GM12891 (cell line): ENCODE data around the gene ABHD3.
A peak's percentile ranks its signal among the peaks of the same experiment; 100 is the strongest.
"Not testable (repeated sequence)": the region's sequence is repeated elsewhere in the genome, so short reads cannot be mapped to it uniquely, and the experiment has no call there.

Experiments used
- DNase-seq: peaks from one replicate; pipeline ENCODE4 v3.0.0; 2011; ENCODE audit warnings: low spot score; ENCODE audit not compliant: insufficient read length
- FAIRE-seq: peaks from 2 replicates; lab custom pipeline; 2011; peaks lifted over from hg19 to GRCh38; lab: Jason Lieb, UNC
- PAX5 ChIP-seq: IDR thresholded peaks from 2 replicates; pipeline ENCODE4 v1.6.1; 2011; ENCODE audit warnings: low read length, moderate library complexity, mild to moderate bottlenecking; ENCODE audit not compliant: insufficient read depth, severe bottlenecking
- POLR2A ChIP-seq: IDR thresholded peaks from 2 replicates; pipeline ENCODE4 v1.6.1; 2011; ENCODE audit warnings: low read depth, low read length, control low read depth
- POLR2AphosphoS5 ChIP-seq: IDR thresholded peaks from 2 replicates; pipeline ENCODE4 v1.6.1; 2011; ENCODE audit warnings: low read depth, low read length, control low read depth
- POU2F2 ChIP-seq: IDR thresholded peaks from 2 replicates; pipeline ENCODE4 v1.6.1; 2011; ENCODE audit warnings: low read depth, mild to moderate bottlenecking, control low read depth, low read length, moderate library complexity
- SPI1 ChIP-seq: IDR thresholded peaks from 2 replicates; pipeline ENCODE4 v1.6.1; 2011; ENCODE audit warnings: low read depth, low read length, control low read depth
- TAF1 ChIP-seq: IDR thresholded peaks from 2 replicates; pipeline ENCODE4 v1.6.1; 2011; ENCODE audit warnings: low read depth, low read length, control low read depth

Gene ABHD3

GRCh38 chr18:21706386-21706865 lies 1.9 kb upstream of the ABHD3 start:
- DNase-seq, result no peak
- no peak for TF ChIP-seq POLR2A
- TF ChIP-seq POU2F2, result no peak
- TF ChIP-seq PAX5, result no peak
- TF ChIP-seq TAF1, result no peak
- no peak for FAIRE-seq

- DNase-seq (no peak), FAIRE-seq (peak; percentile 33)
- TF ChIP-seq PAX5 (no peak), TAF1 (no peak), SPI1 (no peak), POU2F2 (0 out of 2 replicates have a peak, but pooled peaks have one; percentile 3), POLR2AphosphoS5 (no peak), POLR2A (0 out of 2 replicates have a peak, but pooled peaks have one; percentile 25)
Measured at GRCh38 chr18:21703241-21703820, 1.2 kb downstream of the ABHD3 start.

- DNase-seq (no peak), FAIRE-seq (no peak)
- TF ChIP-seq POU2F2, result no peak
- TF ChIP-seq PAX5, result no peak
- TF ChIP-seq POLR2A, result no peak
- TF ChIP-seq TAF1, result no peak
- TF ChIP-seq SPI1, result no peak
- no peak for TF ChIP-seq POLR2AphosphoS5
Measured at GRCh38 chr18:21702602-21703001, 2.0 kb downstream of the ABHD3 start.

GRCh38 chr18:21701621-21702020 lies 3.0 kb downstream of the ABHD3 start:
- DNase-seq (no peak), FAIRE-seq (no peak)
- TF ChIP-seq SPI1, result no peak
- TF ChIP-seq TAF1, result no peak
- no peak for TF ChIP-seq POU2F2
- no peak for TF ChIP-seq PAX5
- TF ChIP-seq POLR2AphosphoS5, result no peak
- no peak for TF ChIP-seq POLR2A

GRCh38 chr18:21700528-21701075 lies 4.0 kb downstream of the ABHD3 start:
- TF ChIP-seq POU2F2 (no peak), TAF1 (no peak), SPI1 (no peak), PAX5 (no peak), POLR2AphosphoS5 (no peak), POLR2A (no peak)
- DNase-seq, result no peak
- FAIRE-seq, result no peak

- DNase-seq (no peak), FAIRE-seq (no peak)
- TF ChIP-seq POLR2AphosphoS5 (no peak), SPI1 (no peak), PAX5 (no peak), TAF1 (no peak), POLR2A (no peak), POU2F2 (no peak)
Measured at GRCh38 chr18:21693322-21693721, 11.3 kb downstream of the ABHD3 start.

GRCh38 chr18:21689736-21690135 lies 14.8 kb downstream of the ABHD3 start:
- TF ChIP-seq POLR2AphosphoS5 (no peak), PAX5 (no peak), SPI1 (no peak), TAF1 (no peak), POLR2A (no peak), POU2F2 (no peak)
- FAIRE-seq (no peak), DNase-seq (no peak)

- DNase-seq (no peak), FAIRE-seq (peak; percentile 33)
- TF ChIP-seq POLR2A (no peak), POU2F2 (no peak), TAF1 (no peak), SPI1 (no peak), PAX5 (no peak), POLR2AphosphoS5 (no peak)
Measured at GRCh38 chr18:21686282-21687105, 18.1 kb downstream of the ABHD3 start.

- peak; percentile 90 for FAIRE-seq
- TF ChIP-seq PAX5, result peak; percentile 92
- not testable (repeated sequence) for DNase-seq
Measured at GRCh38 chr18:21685556-21685981, 19.0 kb downstream of the ABHD3 start.
